GM12891 (cell line): ENCODE results near the gene MOB3A.

Experiments
- POLR2A ChIP-seq: IDR thresholded peaks from 2 replicates; pipeline ENCODE4 v1.6.1; 2011; ENCODE audit warnings: low read depth, low read length, control low read depth
- POLR2AphosphoS5 ChIP-seq: IDR thresholded peaks from 2 replicates; pipeline ENCODE4 v1.6.1; 2011; ENCODE audit warnings: low read depth, low read length, control low read depth
- POU2F2 ChIP-seq: IDR thresholded peaks from 2 replicates; pipeline ENCODE4 v1.6.1; 2011; ENCODE audit warnings: low read depth, mild to moderate bottlenecking, control low read depth, low read length, moderate library complexity

- TF ChIP-seq POLR2A (no peak), POLR2AphosphoS5 (no peak), POU2F2 (no peak)
Observed at GRCh38 chr19:2058570-2059421, 37.3 kb downstream of the MOB3A start.
